Effector memory CD8-positive, alpha-beta T cell (primary cell): Measurements from ENCODE around the gene BIN2.

ENCODE experiments used
- ATAC-seq: fragments of 150-1000 bp; cut with Tn5 transposase; replicated peaks from 2 replicates; pipeline ENCODE4 v1.10.0; 2021; ENCODE audit warnings: mild to moderate bottlenecking, moderate library complexity
- DNase-seq, 3 experiments: peaks; one replicate each; pipeline ENCODE4 v3.0.0; 2021
- H3K27ac Mint-ChIP-seq, 2 donors: one replicate each; pipeline ENCODE4 v1.8.0; 2022; ENCODE audit warnings: mild to moderate bottlenecking in 2 of 2, mixed read lengths in 2 of 2, moderate library complexity in 2 of 2
- H3K27me3 Mint-ChIP-seq, 2 donors: one replicate each; pipeline ENCODE4 v1.8.0; 2022; ENCODE audit warnings: mixed read lengths in 2 of 2
- H3K36me3 Mint-ChIP-seq: one replicate; pipeline ENCODE4 v1.8.0; 2022; ENCODE audit warnings: mild to moderate bottlenecking, moderate library complexity, mixed read lengths; ENCODE audit not compliant: insufficient read depth
- H3K4me1 Mint-ChIP-seq, 2 donors: one replicate each; pipeline ENCODE4 v1.8.0; 2022; ENCODE audit warnings: low read depth in 2 of 2, mixed read lengths in 2 of 2
- H3K4me3 Mint-ChIP-seq, 2 donors: one replicate each; pipeline ENCODE4 v1.8.0; 2022; ENCODE audit warnings: mild to moderate bottlenecking in 2 of 2, mixed read lengths in 2 of 2, moderate library complexity in 2 of 2
- H3K9me3 Mint-ChIP-seq, 2 donors: one replicate each; pipeline ENCODE4 v1.8.0; 2022; ENCODE audit warnings: mixed read lengths in 2 of 2
- total RNA-seq, 9 experiments: gene quantifications; one replicate each; lab custom pipeline; 2026; lab: John Stamatoyannopoulos, UW

BIN2 gene
- 50.8 to 458 (median 148) reads per million in 9 experiments for total RNA-seq

- H3K4me3 Mint-ChIP-seq, result peak within 1 kb of the TSS; percentile 92 to 94
- ATAC-seq (peak; percentile 71), DNase-seq (peak; percentile 64 to 70 (median 69))
- peak within 1 kb of the TSS; percentile 88 to 97 for H3K27ac Mint-ChIP-seq
- H3K36me3 Mint-ChIP-seq, result peaks cover 42% of the 10 kb centered on the region
- no peaks in the 10 kb centered on the region for H3K27me3 Mint-ChIP-seq
- H3K9me3 Mint-ChIP-seq, result no peaks in the 10 kb centered on the region
- H3K4me1 Mint-ChIP-seq, result peaks cover 64 to 78% of the 10 kb centered on the region in 2 donors
Observed at GRCh38 chr12:51323966-51324895, at the start of gene BIN2. TSS of gene BIN2 (minus strand) at chr12:51324174. CDS start at chr12:51324102, 72 bp downstream.

GRCh38 chr12:51373187-51373586 lies 49.2 kb upstream of the BIN2 start:
- Mint-ChIP-seq H3K9me3 (no peaks in the 10 kb centered on the region), H3K27me3 (no peaks in the 10 kb centered on the region), H3K36me3 (peaks cover 20% of the 10 kb centered on the region), H3K4me3 (no peak overlapping the region), H3K4me1 (peaks cover 32% of the 10 kb centered on the region in 2 donors), H3K27ac (no peak overlapping the region)
- ATAC-seq (no peak), DNase-seq (no peak)

GRCh38 chr12:51372021-51372420 lies 48.0 kb upstream of the BIN2 start:
- H3K4me1 Mint-ChIP-seq, result peaks cover 31 to 32% of the 10 kb centered on the region in 2 donors
- peaks cover 20% of the 10 kb centered on the region for H3K36me3 Mint-ChIP-seq
- ATAC-seq (no peak), DNase-seq (no peak)
- H3K27ac Mint-ChIP-seq, result peak overlapping the region; percentile 65 to 75
- H3K27me3 Mint-ChIP-seq, result no peaks in the 10 kb centered on the region
- H3K9me3 Mint-ChIP-seq, result no peaks in the 10 kb centered on the region
- no peak overlapping the region for H3K4me3 Mint-ChIP-seq

GRCh38 chr12:51371295-51371953 lies 47.5 kb upstream of the BIN2 start:
- ATAC-seq, result no peak
- no peaks in the 10 kb centered on the region for H3K27me3 Mint-ChIP-seq

GRCh38 chr12:51370667-51371066 lies 46.7 kb upstream of the BIN2 start:
- Mint-ChIP-seq H3K36me3 (peaks cover 23% of the 10 kb centered on the region), H3K27ac (peak overlapping the region in 1 of 2 donors; percentile 51), H3K4me1 (peaks cover 31 to 32% of the 10 kb centered on the region in 2 donors)

More at GRCh38 chr12:51371295-51371953, 47.5 kb upstream of the BIN2 start:
- DNase-seq, result no peak
- Mint-ChIP-seq H3K27ac (peak overlapping the region in 1 of 2 donors; percentile 75), H3K36me3 (peaks cover 21% of the 10 kb centered on the region), H3K9me3 (no peaks in the 10 kb centered on the region), H3K4me3 (peak overlapping the region in 1 of 2 donors; percentile 47), H3K4me1 (peaks cover 31 to 32% of the 10 kb centered on the region in 2 donors)

GRCh38 chr12:51369581-51369980 lies 45.6 kb upstream of the BIN2 start:
- Mint-ChIP-seq H3K36me3 (peaks cover 17% of the 10 kb centered on the region), H3K4me3 (peak overlapping the region; percentile 45 to 69), H3K4me1 (peaks cover 31 to 32% of the 10 kb centered on the region in 2 donors), H3K27ac (peak overlapping the region; percentile 88 to 89), H3K9me3 (no peaks in the 10 kb centered on the region), H3K27me3 (no peaks in the 10 kb centered on the region)
- DNase-seq (no peak), ATAC-seq (no peak)

More at GRCh38 chr12:51370667-51371066, 46.7 kb upstream of the BIN2 start:
- ATAC-seq (no peak), DNase-seq (no peak)
- Mint-ChIP-seq H3K9me3 (no peaks in the 10 kb centered on the region), H3K27me3 (no peaks in the 10 kb centered on the region), H3K4me3 (no peak overlapping the region)

GRCh38 chr12:51368640-51369517 lies 44.9 kb upstream of the BIN2 start:
- H3K36me3 Mint-ChIP-seq, result peaks cover 17% of the 10 kb centered on the region
- no peaks in the 10 kb centered on the region for H3K27me3 Mint-ChIP-seq
- H3K4me1 Mint-ChIP-seq, result peaks cover 31 to 32% of the 10 kb centered on the region in 2 donors
- DNase-seq (peak; percentile 85 to 89 (median 88)), ATAC-seq (peak; percentile 92)
- H3K9me3 Mint-ChIP-seq, result no peaks in the 10 kb centered on the region
- H3K4me3 Mint-ChIP-seq, result peak overlapping the region; percentile 45 to 69
- peak overlapping the region; percentile 88 to 89 for H3K27ac Mint-ChIP-seq

GRCh38 chr12:51365276-51365675 lies 41.3 kb upstream of the BIN2 start:
- Mint-ChIP-seq H3K36me3 (peaks cover 14% of the 10 kb centered on the region), H3K27ac (peak overlapping the region in 1 of 2 donors; percentile 19), H3K4me3 (no peak overlapping the region), H3K9me3 (no peaks in the 10 kb centered on the region), H3K4me1 (peaks cover 20 to 22% of the 10 kb centered on the region in 2 donors), H3K27me3 (no peaks in the 10 kb centered on the region)
- DNase-seq, result no peak
- no peak for ATAC-seq

- ATAC-seq (no peak), DNase-seq (no peak)
- H3K36me3 Mint-ChIP-seq, result peaks cover 9% of the 10 kb centered on the region
- peaks cover 10 to 12% of the 10 kb centered on the region in 2 donors for H3K4me1 Mint-ChIP-seq
- no peaks in the 10 kb centered on the region for H3K9me3 Mint-ChIP-seq
- no peak overlapping the region for H3K4me3 Mint-ChIP-seq
- H3K27me3 Mint-ChIP-seq, result no peaks in the 10 kb centered on the region
- H3K27ac Mint-ChIP-seq, result no peak overlapping the region
Observed at GRCh38 chr12:51364001-51364400, 40.0 kb upstream of the BIN2 start.

- Mint-ChIP-seq H3K4me3 (no peak overlapping the region), H3K27ac (no peak overlapping the region)
Observed at GRCh38 chr12:51362747-51363342, 38.9 kb upstream of the BIN2 start.

GRCh38 chr12:51362307-51362706 lies 38.3 kb upstream of the BIN2 start:
- ATAC-seq (no peak), DNase-seq (no peak)
- no peaks in the 10 kb centered on the region for H3K27me3 Mint-ChIP-seq
- H3K4me1 Mint-ChIP-seq, result peaks cover 0 to under 1% of the 10 kb centered on the region in 2 donors
- no peak overlapping the region for H3K4me3 Mint-ChIP-seq
- H3K36me3 Mint-ChIP-seq, result peaks cover 12% of the 10 kb centered on the region
- no peaks in the 10 kb centered on the region for H3K9me3 Mint-ChIP-seq
- H3K27ac Mint-ChIP-seq, result no peak overlapping the region

More at GRCh38 chr12:51362747-51363342, 38.9 kb upstream of the BIN2 start:
- Mint-ChIP-seq H3K4me1 (peaks cover 4 to 5% of the 10 kb centered on the region in 2 donors), H3K36me3 (peaks cover 11% of the 10 kb centered on the region), H3K9me3 (no peaks in the 10 kb centered on the region), H3K27me3 (no peaks in the 10 kb centered on the region)
- ATAC-seq, result no peak
- no peak for DNase-seq

- H3K9me3 Mint-ChIP-seq, result no peaks in the 10 kb centered on the region
- no peak overlapping the region for H3K27ac Mint-ChIP-seq
- no peaks in the 10 kb centered on the region for H3K4me1 Mint-ChIP-seq
- peaks cover 12% of the 10 kb centered on the region for H3K36me3 Mint-ChIP-seq
- H3K27me3 Mint-ChIP-seq, result no peaks in the 10 kb centered on the region
- no peak for ATAC-seq
- H3K4me3 Mint-ChIP-seq, result no peak overlapping the region
- no peak for DNase-seq
Observed at GRCh38 chr12:51361161-51362016, 37.4 kb upstream of the BIN2 start.
